NCI-H2196 treated with DMSO at 0.1 percent for 48 hours (cell line): ENCODE data around the gene SF3A1.

Source experiments
- DNase-seq: peaks from one replicate; lab custom pipeline; 2025; ENCODE audit not compliant: unreplicated experiment; lab: John Stamatoyannopoulos, UW

Gene SF3A1

DNA sequence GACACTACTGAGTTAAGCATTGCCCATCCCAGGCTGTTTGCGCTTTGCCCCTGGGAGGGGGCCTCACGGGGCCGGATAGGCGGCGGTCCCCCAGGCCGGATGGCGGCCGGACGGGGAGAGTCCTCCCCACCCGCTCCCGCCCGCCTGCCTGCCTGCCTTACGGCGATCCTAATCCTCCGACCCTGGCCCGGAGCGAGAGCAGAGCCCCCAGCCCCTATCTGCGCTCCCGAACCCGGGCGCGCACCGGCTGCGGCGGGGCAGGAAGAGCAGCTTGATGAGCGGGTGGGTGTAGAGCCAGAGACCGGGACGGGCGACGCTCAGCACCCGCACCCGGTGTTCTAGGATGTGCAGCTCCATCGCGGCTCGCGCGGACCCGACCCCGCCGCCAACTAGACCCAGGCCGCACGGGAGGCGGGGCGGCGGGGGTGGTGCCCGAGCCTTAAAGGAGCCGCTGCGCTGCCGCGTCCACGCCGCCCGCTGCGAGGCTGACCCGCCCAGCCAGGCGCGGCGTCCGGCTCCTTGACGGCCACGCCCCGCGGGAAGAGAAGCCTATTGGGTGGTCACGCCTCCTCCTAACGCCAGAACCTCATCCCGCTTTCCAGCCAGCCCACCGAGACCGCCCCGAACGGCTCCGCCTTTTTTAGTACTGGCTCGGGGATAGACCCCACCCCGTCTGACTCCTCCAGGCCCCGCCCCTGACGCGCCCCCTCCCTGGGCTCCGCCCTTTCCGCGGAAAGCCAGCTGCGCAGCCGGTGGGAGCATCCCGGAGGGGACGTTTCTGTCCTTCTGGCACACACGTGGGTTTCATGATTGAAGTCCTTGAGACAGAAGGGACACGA lies 67.3 kb downstream of the SF3A1 start, which contains the start of gene CASTOR1:
CASTOR1 (minus strand) TSS at position 365 of the 839 bp plus-strand sequence; CDS start at position 357, 8 bp downstream.
- DNase-seq = peak; percentile 84

DNA sequence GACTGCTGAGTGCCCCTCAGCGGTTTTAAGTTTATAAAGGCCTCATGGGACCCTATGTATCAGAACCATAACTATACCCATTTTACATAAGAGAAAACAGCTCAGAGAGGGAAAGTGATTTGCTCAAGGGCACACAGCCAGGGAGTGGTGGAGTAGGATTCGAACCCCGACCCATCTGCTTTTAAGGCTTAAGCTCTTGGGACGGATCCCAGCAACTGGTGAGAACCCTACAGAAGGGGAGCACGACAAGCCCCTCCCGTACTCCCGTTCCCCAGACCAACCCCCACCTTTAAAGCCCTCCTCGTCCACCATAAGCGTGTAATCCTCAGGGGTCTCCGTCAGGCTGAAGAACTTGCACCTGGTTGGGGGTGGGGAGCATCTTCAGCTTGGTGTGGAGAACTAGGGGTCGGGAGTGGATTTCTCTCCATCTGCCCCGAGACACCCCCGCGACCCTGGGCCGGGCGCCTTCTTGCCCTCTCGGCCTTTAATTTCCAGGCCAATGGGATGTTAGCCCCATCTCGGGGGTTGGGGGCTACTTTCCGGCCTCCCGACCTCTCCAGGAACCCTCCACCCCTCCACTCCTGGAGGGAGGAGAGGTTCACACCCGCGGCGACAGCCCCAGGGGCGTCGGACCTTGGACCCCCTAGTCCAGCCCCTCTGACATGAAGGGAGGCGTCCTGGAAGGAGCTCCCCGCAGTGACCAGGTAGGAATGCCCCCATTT lies 68.1 kb downstream of the SF3A1 start:
- no peak for DNase-seq

DNA sequence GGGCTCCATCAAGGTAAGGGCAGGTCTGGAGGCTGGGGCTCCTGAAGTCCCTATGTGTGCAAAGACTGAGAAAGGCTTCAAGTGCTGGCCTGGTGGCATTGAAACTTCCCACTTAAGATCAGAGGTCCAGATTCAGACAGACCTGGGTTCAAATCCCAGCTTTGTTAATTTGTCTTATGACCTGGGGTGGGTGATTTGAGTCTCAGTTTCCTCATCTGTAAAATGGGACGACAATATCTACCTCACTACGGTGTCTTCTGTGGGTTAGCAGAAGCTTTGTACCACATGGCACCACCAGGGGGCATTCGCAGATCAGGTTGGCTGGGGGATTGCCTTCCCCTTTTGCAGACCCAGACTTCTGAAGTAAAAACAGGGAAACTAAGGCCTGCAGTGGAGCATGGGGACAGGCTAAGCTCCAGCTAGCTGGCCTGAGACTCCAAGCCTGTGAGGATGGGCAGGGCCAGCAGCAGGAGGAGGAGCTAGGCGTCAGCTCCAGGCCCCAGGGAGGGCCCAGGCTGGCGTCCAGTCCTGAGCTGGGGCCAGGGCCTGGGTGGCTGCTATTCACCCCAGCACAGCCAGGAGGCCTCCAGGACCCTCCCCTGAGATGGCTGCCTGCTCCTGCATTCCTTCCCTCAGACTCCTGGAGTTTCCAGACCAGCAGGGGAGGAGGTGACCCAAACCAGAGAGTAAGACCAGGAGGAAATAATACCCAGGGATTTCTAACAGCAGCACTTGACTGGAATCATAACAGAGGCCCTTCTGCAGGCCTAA lies 68.9 kb downstream of the SF3A1 start:
- DNase-seq = no peak

DNA sequence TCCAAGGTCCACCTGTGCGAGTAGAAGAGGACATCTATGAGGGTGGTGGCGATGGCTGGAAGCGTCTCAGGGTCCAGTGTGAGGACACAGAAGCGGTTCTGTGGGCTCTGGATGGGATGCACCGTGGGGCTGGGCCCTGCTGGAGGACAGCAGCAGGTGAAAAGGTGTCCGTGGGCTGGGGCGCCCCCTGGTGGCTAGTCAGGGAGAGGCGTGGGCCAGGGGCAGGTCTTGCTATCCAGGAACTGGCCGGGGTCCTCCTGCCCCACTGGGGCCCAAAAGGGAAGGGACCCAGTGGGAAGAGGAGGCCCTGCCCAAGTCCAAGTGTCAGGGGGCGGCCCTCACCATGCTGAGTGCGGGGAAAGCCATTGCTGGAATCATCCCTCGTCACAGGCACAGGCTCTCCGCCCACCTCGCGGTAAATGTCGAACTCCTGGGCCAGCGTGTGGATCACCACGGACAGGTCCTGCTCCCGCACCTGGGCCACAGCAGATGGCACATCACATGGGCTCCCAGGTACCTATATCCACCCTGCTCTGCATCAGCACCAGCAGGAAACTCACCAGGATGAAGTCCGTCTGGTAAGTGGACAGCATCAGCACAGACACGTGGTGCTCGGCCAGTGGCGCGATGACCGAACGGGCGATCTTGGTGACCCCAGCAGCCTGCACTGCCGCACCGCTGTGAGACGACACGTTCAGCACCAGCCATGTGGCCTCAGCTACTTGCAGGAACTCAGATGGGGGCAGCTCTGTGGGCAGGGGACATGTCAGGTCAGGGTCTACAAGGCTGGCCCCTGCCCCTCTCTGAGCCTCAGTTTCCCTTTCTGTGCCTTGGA lies 69.7 kb downstream of the SF3A1 start:
- DNase-seq = no peak

DNA sequence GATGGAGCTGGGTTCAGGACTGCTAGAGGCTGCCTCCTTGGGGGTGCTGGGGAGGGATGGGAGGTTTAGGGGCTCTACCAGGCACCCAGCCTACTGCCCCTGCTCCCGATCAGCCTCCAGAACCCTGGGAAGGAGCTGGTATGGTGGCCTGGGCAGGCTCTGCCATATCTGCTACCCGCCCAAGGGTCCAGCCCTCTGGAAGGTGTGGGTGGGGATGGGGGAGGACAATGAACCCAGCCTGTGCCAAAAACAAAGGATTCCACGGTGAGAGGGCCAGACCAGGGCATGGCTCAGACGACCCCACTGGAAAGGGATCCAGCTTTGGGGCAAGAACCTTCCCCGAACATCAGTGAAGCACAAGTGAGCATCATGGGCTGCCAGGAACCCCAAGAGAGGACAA lies 70.4 kb downstream of the SF3A1 start:
- DNase-seq = no peak

DNA sequence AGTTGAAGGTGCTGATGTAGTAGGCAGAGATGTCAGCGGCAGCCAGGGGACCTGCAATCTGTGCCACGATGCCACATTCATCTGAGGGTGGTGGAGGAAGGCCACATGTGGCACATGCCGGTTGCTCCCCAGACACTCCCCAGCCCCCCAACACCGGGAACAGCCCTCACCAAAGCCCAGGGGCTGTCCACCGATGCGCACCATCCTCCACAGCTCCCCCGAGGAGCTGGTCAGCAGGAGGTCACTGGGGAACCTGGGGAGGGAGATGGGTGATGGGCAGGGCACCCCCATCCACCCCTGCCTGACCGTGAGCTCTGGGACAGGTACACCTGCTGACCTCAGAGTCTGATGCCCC lies 70.9 kb downstream of the SF3A1 start:
- DNase-seq = no peak

DNA sequence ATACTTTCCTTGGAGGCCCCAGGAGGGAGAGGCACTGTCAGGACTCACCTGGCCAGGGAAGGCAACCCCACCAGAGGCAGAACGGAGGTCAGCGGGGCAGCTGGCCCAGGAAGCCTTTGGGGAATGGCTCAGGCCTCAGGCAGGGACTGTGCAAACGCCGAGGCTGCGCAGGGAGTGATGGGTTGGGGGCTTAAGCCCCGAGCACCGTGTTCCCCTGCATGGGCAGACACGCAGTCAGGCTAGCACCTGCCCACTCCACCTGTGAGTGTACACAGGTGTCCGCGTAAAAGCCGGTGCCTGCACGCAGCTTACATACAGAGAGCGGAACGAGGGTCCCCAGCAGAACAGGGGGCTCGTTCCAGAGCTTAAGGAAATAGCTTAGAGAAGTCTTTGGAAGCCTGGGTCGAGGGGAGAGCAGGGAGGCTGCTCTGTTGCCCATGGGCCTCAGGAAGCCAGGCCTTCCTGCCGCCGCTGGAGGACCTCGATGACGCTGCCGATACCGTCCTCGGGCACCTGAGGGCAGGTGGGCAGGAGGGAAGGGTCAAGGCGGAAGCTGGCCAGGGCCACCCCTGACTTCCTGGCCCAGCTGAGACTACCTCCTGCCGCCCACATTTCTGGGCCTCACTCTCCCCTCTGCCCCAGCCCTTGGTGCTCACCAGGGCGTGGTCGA lies 71.4 kb downstream of the SF3A1 start:
- no peak for DNase-seq

DNA sequence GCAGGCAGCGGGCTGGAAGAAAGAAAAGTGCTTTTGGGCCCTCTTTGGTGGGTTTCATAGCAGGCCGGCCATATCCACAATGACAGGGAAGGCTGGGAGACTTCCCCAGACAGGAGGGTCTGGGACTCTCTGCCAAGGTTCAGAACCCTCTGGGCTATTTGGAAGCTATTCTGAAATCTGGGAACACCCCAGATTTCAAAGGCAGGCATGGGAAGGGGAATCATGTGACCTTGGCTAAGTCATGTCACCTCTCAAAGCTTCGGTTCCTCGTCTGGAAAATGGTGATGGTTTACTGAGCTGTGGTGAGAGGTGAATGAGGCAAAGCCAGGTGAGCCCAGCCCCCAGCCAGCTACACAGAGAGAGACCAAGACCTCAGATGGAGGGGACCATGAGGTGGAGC lies 72.0 kb downstream of the SF3A1 start:
- no peak for DNase-seq

DNA sequence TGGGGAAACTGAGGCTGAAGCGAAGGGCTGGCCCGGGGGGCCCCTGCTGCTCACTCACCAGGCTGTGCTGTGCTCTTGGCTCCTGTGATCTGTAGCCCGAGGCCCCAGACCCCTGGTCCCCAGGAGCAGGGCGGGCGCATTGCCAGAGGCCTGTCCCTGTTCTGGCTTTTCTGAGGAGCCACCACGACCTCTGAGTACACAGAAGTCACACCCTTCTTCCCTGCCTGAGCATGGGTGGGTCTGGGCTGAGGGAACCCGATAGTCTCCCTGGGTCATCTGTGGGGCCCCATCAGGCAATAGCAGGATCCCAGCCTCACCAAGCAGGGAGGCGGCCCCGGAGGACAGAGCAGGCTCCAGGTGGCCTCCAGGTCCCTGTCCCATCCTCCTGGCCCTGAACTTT lies 72.5 kb downstream of the SF3A1 start:
- DNase-seq = no peak

DNA sequence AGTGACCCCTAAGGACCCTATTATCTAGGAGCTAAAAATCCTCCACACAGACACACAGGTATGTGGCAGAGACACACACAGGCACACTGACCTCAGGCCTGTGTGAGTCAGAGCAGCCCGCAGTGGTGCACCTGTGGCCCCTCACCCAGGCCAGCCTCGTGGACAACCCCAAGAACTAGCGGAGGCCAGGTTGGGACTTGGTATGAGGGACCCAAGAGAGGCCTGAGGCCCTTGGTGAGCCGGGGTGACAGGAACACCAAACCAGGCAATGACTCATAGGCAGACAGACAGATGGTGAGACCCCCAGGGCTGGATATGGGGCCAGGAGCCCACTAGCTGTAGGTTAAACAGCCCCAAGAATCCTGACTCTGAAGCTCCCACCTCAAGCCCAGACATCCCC lies 73.4 kb downstream of the SF3A1 start:
- no peak for DNase-seq

DNA sequence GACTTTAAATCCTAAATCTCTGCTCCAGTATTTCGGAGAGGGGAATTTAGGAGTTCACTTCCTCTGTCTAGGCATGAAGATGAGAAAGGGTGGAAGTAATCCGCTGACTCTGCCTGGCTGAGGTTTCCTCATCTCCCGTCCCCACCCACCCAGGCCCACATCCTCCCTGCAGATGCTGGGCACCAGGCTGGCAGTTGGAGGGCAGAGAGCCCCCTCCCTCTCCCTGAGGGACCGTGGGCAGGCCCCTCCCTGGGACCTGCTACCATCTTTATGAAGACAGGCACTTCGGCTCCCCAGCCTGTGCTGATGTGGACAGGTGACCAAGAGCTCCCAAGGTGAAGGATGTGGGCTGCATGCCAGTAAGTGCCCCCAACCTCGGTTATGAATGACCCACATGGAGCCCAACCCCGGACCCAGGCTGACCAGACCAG lies 74.1 kb downstream of the SF3A1 start:
- DNase-seq = no peak
